Activated CD4-positive, alpha-beta T cell treated with anti-CD3 and anti-CD28 coated beads, Interleukin-2, amount 10 ng/mL, durations not matched to agents 7 days and 5 days (primary cell): ENCODE results near the gene PLD1. TPM values are rescaled to one million over a fixed set of nuclear protein-coding genes. Genes with fewer than 3 reads are reported as not detected.
"Not testable (repeated sequence)": the region's sequence is repeated elsewhere in the genome, so short reads cannot be mapped to it uniquely, and the experiment has no call there.

Source experiments
- CTCF ChIA-PET: fragments of 350-600 bp; sonication (Branson Sonifier 250); formaldehyde crosslinking; loops from one replicate; lab custom pipeline; 2021; ENCODE audit warnings: antibody characterized with exemption; lab: Charles Lee
- POLR2A ChIA-PET: fragments of 350-600 bp; sonication (Branson Sonifier 250); formaldehyde crosslinking; loops from one replicate; lab custom pipeline; 2021; ENCODE audit warnings: antibody characterized with exemption; lab: Charles Lee
- DNase-seq: peaks from one replicate; pipeline ENCODE4 v3.0.0-alpha.2; 2020
- H3K27ac Mint-ChIP-seq: one replicate; pipeline ENCODE4 v1.8.0; 2021; ENCODE audit warnings: mild to moderate bottlenecking, moderate library complexity, mixed read lengths
- H3K27me3 Mint-ChIP-seq: one replicate; pipeline ENCODE4 v1.8.0; 2021; ENCODE audit warnings: mixed read lengths
- H3K36me3 Mint-ChIP-seq: one replicate; pipeline ENCODE4 v1.8.0; 2021; ENCODE audit warnings: low read depth, mixed read lengths
- H3K4me1 Mint-ChIP-seq: one replicate; pipeline ENCODE4 v1.8.0; 2021; ENCODE audit warnings: mixed read lengths
- H3K4me3 Mint-ChIP-seq: one replicate; pipeline ENCODE4 v1.8.0; 2021; ENCODE audit warnings: mild to moderate bottlenecking, moderate library complexity, mixed read lengths
- H3K9me3 Mint-ChIP-seq: one replicate; pipeline ENCODE4 v1.8.0; 2021; ENCODE audit warnings: mixed read lengths
- total RNA-seq, 2 experiments: library from RNA; stranded (reverse); gene quantifications; one replicate each; pipeline ENCODE4 v1.2.3, GENCODE V29; 2021

The PLD1 gene
- total RNA-seq, 2 experiments from 2014 or later = 0.50 to 0.94 TPM

DNA sequence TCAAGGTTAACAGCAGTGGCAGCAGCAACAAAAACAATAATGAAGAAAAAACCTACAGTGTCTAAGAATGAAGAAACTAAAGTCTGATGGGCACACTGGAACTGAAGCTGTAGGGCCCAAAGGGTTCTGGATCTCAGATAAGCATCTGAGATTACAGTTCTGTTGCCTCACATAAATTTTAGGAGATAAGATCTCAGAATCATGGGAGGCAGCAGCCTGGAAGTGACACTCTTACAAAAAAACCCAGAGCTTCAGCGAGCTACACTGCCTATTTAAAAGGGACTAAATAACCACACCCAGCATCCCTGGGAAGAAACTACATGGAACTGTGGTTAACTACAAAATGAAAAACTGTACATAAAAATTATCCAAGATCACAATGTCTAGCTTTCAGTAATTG lies 61.2 kb downstream of the PLD1 start:
- ChIA-PET POLR2A (no interaction called here), CTCF (interaction anchor here (1.0 to 1.4 kb wide), 2 partner anchors 19 to 24 kb away, joined by 3 to 4 read pairs; no protein-coding TSS in a partner anchor)
- H3K27me3 Mint-ChIP-seq = peaks cover 9% of the 10 kb centered on the region
- no peak for DNase-seq
- H3K4me1 Mint-ChIP-seq = no peaks in the 10 kb centered on the region
- H3K9me3 Mint-ChIP-seq = no peaks in the 10 kb centered on the region
- no peaks in the 10 kb centered on the region for H3K36me3 Mint-ChIP-seq
- H3K4me3 Mint-ChIP-seq = no peak overlapping the region
- H3K27ac Mint-ChIP-seq = no peak overlapping the region

DNA sequence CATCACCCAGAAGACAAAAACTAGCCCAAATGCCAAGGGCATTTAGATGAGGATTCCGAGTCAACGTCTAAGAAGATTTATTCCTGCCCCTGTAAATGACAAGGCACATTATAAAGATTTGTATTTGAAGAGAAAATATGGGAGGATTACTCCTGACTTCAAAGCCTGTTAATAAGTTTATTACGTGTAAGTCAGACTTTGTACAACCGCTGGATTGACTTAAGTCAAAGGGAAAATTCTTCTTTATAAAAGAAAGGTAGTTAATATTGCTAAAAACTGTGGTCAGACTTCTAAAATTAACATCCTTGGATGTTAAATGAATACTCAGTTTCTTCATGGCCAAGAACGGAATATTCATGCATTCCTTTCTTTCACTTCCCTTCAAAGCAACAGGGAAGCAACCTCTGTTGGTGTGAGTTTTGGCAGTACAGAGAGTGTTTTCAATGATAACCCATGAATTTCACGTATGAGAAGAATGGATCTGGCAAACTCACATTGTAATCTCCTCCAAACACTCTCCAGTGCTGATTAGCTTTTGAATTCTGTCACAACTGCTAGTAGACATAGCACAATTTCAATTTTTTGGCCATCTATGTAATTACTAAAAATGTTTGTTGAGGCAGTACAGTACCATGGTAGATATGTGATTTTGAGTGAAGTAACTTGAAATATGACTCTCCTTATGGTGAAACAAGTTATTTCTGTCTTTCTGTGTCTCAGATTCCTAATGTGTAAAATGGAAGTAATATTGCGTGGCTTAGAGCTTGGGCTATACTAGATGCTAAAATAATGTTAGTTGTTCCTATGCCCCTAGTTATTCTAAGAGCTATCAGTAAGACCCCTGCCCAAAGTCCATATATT lies 62.0 kb downstream of the PLD1 start:
- Mint-ChIP-seq H3K36me3 (no peaks in the 10 kb centered on the region), H3K9me3 (no peaks in the 10 kb centered on the region), H3K4me1 (no peaks in the 10 kb centered on the region), H3K27ac (no peak overlapping the region), H3K27me3 (peaks cover 9% of the 10 kb centered on the region), H3K4me3 (no peak overlapping the region)
- DNase-seq = no peak
- POLR2A ChIA-PET = no interaction called here
- CTCF ChIA-PET = interaction anchor here (1.4 kb wide), 1 partner anchor 20 kb away, joined by 3 read pairs; no protein-coding TSS in a partner anchor

DNA sequence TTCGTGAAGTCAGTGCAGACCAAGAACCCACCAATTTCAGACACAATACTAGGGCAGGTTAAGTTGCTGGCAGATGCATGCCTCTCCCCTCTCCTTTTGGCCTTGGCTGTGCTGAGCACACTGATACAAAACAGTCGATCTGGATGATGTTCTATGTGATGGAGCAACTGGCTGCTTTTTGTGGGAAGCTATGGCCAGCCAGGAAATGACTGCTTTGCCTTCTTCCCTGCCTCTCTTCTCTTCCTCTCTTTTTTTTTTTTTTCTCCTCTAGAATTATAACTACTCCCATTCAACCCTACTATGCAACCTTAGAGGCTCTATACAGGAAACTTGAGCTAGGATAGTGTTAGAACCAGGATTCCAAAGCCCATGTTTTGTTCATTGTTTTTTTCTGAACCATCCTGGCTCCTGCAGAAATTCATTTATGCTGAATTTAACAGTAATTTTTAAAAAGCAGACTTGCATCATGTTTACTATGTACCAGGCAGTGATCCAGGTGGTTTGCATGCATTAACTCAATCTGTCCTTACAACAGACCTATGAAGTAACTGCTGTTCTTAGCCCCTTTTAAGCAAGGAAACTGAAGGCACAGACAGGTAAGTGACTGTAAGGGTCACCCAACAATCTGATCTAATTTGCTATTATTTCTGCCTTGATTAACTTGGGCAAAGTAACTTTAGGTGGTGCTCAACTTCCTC lies 62.9 kb downstream of the PLD1 start:
- CTCF ChIA-PET = no interaction called here

GRCh38 chr3:171746320-171747222 lies 63.7 kb downstream of the PLD1 start:
- H3K36me3 Mint-ChIP-seq, H3K9me3 Mint-ChIP-seq, H3K4me1 Mint-ChIP-seq, H3K4me3 Mint-ChIP-seq, H3K27me3 Mint-ChIP-seq, H3K27ac Mint-ChIP-seq, CTCF ChIA-PET, DNase-seq, POLR2A ChIA-PET: not testable (repeated sequence)

More for the DNA sequence above, 62.9 kb downstream of the PLD1 start:
- Mint-ChIP-seq H3K4me3 (no peak overlapping the region), H3K27ac (no peak overlapping the region), H3K4me1 (no peaks in the 10 kb centered on the region), H3K9me3 (no peaks in the 10 kb centered on the region), H3K36me3 (no peaks in the 10 kb centered on the region), H3K27me3 (peaks cover 6% of the 10 kb centered on the region)
- POLR2A ChIA-PET = no interaction called here
- DNase-seq = no peak

GRCh38 chr3:171745577-171746319 lies 64.5 kb downstream of the PLD1 start:
- ChIA-PET CTCF (no interaction called here), POLR2A (no interaction called here)
- H3K27me3 Mint-ChIP-seq = peaks cover 8% of the 10 kb centered on the region
- DNase-seq = no peak
- no peak overlapping the region for H3K27ac Mint-ChIP-seq
- no peaks in the 10 kb centered on the region for H3K9me3 Mint-ChIP-seq
- no peaks in the 10 kb centered on the region for H3K4me1 Mint-ChIP-seq
- H3K4me3 Mint-ChIP-seq = no peak overlapping the region
- no peaks in the 10 kb centered on the region for H3K36me3 Mint-ChIP-seq

- ChIA-PET POLR2A (no interaction called here), CTCF (interaction anchor here (0.6 kb wide), 1 partner anchor 750 kb away, joined by 4 read pairs; no protein-coding TSS in a partner anchor)
- Mint-ChIP-seq H3K27me3 (peaks cover 4% of the 10 kb centered on the region), H3K4me1 (no peaks in the 10 kb centered on the region), H3K9me3 (no peaks in the 10 kb centered on the region), H3K36me3 (no peaks in the 10 kb centered on the region), H3K4me3 (no peak overlapping the region), H3K27ac (no peak overlapping the region)
- DNase-seq = no peak
Measured at GRCh38 chr3:171744158-171744741, 66.0 kb downstream of the PLD1 start.

GRCh38 chr3:171743327-171744157 lies 66.7 kb downstream of the PLD1 start:
- H3K27ac Mint-ChIP-seq = no peak overlapping the region
- H3K9me3 Mint-ChIP-seq = no peaks in the 10 kb centered on the region
- H3K27me3 Mint-ChIP-seq = peaks cover 4% of the 10 kb centered on the region
- no peak for DNase-seq
- ChIA-PET CTCF (no interaction called here), POLR2A (no interaction called here)
- H3K4me3 Mint-ChIP-seq = no peak overlapping the region
- no peaks in the 10 kb centered on the region for H3K4me1 Mint-ChIP-seq
- no peaks in the 10 kb centered on the region for H3K36me3 Mint-ChIP-seq

DNA sequence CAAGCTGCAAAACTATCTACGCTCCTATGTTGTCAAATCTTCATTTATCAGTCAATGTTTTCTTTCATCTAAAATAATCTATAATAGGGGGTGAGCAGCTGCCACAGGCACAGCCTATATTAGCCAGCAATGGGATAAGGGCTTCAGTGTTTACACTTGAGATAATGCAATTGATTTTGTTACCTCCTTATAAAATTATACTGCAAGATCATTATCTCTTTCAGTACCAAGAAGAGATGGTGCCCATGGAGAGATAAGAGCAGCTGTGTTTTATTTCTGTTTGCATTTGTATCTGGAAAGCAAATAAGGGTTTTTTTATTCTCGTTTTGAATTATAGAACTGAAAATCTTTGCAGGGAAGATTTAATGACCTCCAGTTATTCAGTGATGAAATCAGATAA lies 68.9 kb downstream of the PLD1 start:
- Mint-ChIP-seq H3K27ac (no peak overlapping the region), H3K27me3 (peaks cover 2% of the 10 kb centered on the region), H3K4me1 (no peaks in the 10 kb centered on the region), H3K9me3 (no peaks in the 10 kb centered on the region), H3K4me3 (no peak overlapping the region), H3K36me3 (no peaks in the 10 kb centered on the region)
- ChIA-PET POLR2A (no interaction called here), CTCF (no interaction called here)
- no peak for DNase-seq

DNA sequence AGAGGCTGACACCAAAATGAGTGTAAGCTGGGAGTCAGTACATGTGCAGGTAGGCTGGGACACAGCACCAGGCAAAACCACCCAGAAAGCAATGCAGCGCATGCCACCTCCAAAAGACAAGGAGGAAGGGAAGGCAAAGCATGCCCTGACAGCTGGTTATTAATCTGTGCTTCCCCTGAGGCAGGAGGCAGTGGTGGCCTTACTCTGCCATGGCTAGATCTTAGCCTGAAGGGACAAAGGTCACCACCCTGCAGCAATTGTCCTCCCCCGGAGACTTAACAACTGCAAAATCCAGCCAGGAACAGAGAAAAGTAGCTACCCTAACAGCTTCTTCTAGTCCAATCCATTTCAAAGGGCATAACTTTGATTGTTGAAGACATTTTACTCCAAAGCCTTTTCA lies 73.7 kb downstream of the PLD1 start:
- H3K4me3 Mint-ChIP-seq = no peak overlapping the region
- H3K27ac Mint-ChIP-seq = no peak overlapping the region
- POLR2A ChIA-PET = no interaction called here
- no peak for DNase-seq
- H3K36me3 Mint-ChIP-seq = no peaks in the 10 kb centered on the region
- peaks cover 2% of the 10 kb centered on the region for H3K27me3 Mint-ChIP-seq
- H3K4me1 Mint-ChIP-seq = no peaks in the 10 kb centered on the region
- CTCF ChIA-PET = no interaction called here
- no peaks in the 10 kb centered on the region for H3K9me3 Mint-ChIP-seq

- H3K9me3 Mint-ChIP-seq = no peaks in the 10 kb centered on the region
- peaks cover 2% of the 10 kb centered on the region for H3K27me3 Mint-ChIP-seq
- H3K36me3 Mint-ChIP-seq = no peaks in the 10 kb centered on the region
- no peaks in the 10 kb centered on the region for H3K4me1 Mint-ChIP-seq
- no peak overlapping the region for H3K27ac Mint-ChIP-seq
- DNase-seq = no peak
- ChIA-PET CTCF (no interaction called here), POLR2A (no interaction called here)
- no peak overlapping the region for H3K4me3 Mint-ChIP-seq
Measured at GRCh38 chr3:171733561-171733960, 76.7 kb downstream of the PLD1 start.

- no peak for DNase-seq
- POLR2A ChIA-PET = no interaction called here
- Mint-ChIP-seq H3K27me3 (peaks cover 2% of the 10 kb centered on the region), H3K4me3 (no peak overlapping the region), H3K27ac (no peak overlapping the region), H3K4me1 (no peaks in the 10 kb centered on the region), H3K9me3 (no peaks in the 10 kb centered on the region), H3K36me3 (no peaks in the 10 kb centered on the region)
- CTCF ChIA-PET = no interaction called here
Measured at GRCh38 chr3:171732756-171733155, 77.5 kb downstream of the PLD1 start.
